ENCODE results near the gene INSIG1. TPM values are rescaled to one million over a fixed set of nuclear protein-coding genes. Genes with fewer than 3 reads are reported as not detected.

Gene INSIG1
- total and polyA plus RNA-seq, 4 donors = 118 to 219 (median 193) TPM

DNA sequence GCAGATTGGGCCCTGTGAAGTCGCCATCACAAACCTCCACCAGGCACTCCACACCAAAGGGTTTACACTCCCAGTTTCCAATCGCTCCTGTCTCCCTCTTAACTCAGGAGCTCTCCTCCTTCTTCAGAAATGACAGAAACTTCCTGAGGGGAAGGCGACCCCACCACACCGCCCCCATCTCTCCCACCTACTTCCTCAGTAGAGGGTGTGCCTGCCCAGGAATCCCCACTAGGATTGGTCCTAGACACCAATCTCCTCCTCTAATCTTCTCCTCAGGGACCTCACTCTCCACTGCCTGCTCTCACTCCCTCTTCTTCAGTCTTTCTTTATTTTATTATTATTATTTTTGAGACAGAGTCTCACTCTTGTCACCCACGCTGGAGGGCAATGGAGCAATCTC is 5.9 kb upstream of the INSIG1 start:
- 88% methylated on average over 5 of the region's 5 CpGs for WGBS
- H3K4me1 ChIP-seq (ENCODE audit: control insufficient read depth in 4 of 4, insufficient read depth in 4 of 4, low read length in 3 of 4) = peaks cover 0 to 10% (median 2%) of the 10 kb centered on the region in 4 donors
- H3K27me3 ChIP-seq (ENCODE audit: control insufficient read depth in 4 of 4, insufficient read depth in 4 of 4, low read length in 3 of 4) = no peaks in the 10 kb centered on the region
- DNase-seq (ENCODE audit: low spot score) = no peak
- H3K9ac ChIP-seq (ENCODE audit: low read depth in 1 of 2, low read length in 2 of 2) = no peak overlapping the region
- TF ChIP-seq, protein P1, sequence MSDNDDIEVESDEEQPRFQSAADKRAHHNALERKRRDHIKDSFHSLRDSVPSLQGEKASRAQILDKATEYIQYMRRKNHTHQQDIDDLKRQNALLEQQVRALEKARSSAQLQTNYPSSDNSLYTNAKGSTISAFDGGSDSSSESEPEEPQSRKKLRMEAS (IDR thresholded peaks at IDR 0.05) = no peak
- TF ChIP-seq HNF4A (conservative IDR thresholded peaks at IDR 0.05) (no peak), NR2F2 (IDR thresholded peaks at IDR 0.05) (no peak), FOXA2 (IDR thresholded peaks at IDR 0.05) (no peak), SP1 (IDR thresholded peaks at IDR 0.05) (no peak), EGR1 (IDR thresholded peaks at IDR 0.05; ENCODE audit: low read depth in 2 of 2) (no peak), TAF1 (conservative IDR thresholded peaks at IDR 0.05) (no peak), GABPA (IDR thresholded peaks at IDR 0.05 in 1 of 2, conservative IDR thresholded peaks at IDR 0.05 in 1 of 2) (no peak), JUND (IDR thresholded peaks at IDR 0.05) (no peak), HNF4G (IDR thresholded peaks at IDR 0.05) (no peak), RAD21 (IDR thresholded peaks at IDR 0.05) (no peak), FOXA1 (IDR thresholded peaks at IDR 0.05) (no peak), YY1 (IDR thresholded peaks at IDR 0.05) (no peak)
- TF ChIP-seq, protein P2, sequence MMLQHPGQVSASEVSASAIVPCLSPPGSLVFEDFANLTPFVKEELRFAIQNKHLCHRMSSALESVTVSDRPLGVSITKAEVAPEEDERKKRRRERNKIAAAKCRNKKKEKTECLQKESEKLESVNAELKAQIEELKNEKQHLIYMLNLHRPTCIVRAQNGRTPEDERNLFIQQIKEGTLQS (IDR thresholded peaks at IDR 0.05) = no peak
- TF ChIP-seq, protein P3, sequence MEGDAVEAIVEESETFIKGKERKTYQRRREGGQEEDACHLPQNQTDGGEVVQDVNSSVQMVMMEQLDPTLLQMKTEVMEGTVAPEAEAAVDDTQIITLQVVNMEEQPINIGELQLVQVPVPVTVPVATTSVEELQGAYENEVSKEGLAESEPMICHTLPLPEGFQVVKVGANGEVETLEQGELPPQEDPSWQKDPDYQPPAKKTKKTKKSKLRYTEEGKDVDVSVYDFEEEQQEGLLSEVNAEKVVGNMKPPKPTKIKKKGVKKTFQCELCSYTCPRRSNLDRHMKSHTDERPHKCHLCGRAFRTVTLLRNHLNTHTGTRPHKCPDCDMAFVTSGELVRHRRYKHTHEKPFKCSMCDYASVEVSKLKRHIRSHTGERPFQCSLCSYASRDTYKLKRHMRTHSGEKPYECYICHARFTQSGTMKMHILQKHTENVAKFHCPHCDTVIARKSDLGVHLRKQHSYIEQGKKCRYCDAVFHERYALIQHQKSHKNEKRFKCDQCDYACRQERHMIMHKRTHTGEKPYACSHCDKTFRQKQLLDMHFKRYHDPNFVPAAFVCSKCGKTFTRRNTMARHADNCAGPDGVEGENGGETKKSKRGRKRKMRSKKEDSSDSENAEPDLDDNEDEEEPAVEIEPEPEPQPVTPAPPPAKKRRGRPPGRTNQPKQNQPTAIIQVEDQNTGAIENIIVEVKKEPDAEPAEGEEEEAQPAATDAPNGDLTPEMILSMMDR (IDR thresholded peaks at IDR 0.05; ENCODE audit: low read depth, low read length, missing input control) = no peak
- TF ChIP-seq, protein P4, sequence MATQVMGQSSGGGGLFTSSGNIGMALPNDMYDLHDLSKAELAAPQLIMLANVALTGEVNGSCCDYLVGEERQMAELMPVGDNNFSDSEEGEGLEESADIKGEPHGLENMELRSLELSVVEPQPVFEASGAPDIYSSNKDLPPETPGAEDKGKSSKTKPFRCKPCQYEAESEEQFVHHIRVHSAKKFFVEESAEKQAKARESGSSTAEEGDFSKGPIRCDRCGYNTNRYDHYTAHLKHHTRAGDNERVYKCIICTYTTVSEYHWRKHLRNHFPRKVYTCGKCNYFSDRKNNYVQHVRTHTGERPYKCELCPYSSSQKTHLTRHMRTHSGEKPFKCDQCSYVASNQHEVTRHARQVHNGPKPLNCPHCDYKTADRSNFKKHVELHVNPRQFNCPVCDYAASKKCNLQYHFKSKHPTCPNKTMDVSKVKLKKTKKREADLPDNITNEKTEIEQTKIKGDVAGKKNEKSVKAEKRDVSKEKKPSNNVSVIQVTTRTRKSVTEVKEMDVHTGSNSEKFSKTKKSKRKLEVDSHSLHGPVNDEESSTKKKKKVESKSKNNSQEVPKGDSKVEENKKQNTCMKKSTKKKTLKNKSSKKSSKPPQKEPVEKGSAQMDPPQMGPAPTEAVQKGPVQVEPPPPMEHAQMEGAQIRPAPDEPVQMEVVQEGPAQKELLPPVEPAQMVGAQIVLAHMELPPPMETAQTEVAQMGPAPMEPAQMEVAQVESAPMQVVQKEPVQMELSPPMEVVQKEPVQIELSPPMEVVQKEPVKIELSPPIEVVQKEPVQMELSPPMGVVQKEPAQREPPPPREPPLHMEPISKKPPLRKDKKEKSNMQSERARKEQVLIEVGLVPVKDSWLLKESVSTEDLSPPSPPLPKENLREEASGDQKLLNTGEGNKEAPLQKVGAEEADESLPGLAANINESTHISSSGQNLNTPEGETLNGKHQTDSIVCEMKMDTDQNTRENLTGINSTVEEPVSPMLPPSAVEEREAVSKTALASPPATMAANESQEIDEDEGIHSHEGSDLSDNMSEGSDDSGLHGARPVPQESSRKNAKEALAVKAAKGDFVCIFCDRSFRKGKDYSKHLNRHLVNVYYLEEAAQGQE (IDR thresholded peaks at IDR 0.05) = no peak
- TF ChIP-seq, protein P5, sequence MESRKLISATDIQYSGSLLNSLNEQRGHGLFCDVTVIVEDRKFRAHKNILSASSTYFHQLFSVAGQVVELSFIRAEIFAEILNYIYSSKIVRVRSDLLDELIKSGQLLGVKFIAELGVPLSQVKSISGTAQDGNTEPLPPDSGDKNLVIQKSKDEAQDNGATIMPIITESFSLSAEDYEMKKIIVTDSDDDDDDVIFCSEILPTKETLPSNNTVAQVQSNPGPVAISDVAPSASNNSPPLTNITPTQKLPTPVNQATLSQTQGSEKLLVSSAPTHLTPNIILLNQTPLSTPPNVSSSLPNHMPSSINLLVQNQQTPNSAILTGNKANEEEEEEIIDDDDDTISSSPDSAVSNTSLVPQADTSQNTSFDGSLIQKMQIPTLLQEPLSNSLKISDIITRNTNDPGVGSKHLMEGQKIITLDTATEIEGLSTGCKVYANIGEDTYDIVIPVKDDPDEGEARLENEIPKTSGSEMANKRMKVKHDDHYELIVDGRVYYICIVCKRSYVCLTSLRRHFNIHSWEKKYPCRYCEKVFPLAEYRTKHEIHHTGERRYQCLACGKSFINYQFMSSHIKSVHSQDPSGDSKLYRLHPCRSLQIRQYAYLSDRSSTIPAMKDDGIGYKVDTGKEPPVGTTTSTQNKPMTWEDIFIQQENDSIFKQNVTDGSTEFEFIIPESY (IDR thresholded peaks at IDR 0.05) = no peak
- H3K27ac ChIP-seq (ENCODE audit: low read depth in 1 of 2, low read length in 2 of 2) = no peak overlapping the region
- H3K36me3 ChIP-seq (ENCODE audit: control insufficient read depth in 4 of 4, insufficient read depth in 3 of 4, low read depth in 1 of 4, low read length in 3 of 4) = no peaks in the 10 kb centered on the region
- no peaks in the 10 kb centered on the region for H3K9me3 ChIP-seq (ENCODE audit: control insufficient read depth in 4 of 4, low read length in 3 of 4)
- no peak overlapping the region for H3K4me3 ChIP-seq (ENCODE audit: low read depth in 1 of 3, low read length in 3 of 3)

Data from liver (tissue), 9 donors.